Adrenal gland (tissue), 12 donors: ENCODE results near the gene MTHFD1L. TPM values are rescaled to one million over a fixed set of nuclear protein-coding genes. Genes with fewer than 3 reads are reported as not detected.

ENCODE experiments used
- DNase-seq, 7 donors: peaks; one replicate each; pipeline ENCODE4 v3.0.0-alpha.2; 2019 to 2020
- H3K27ac ChIP-seq, 5 donors: fragments of 200-600 bp; sonication (generic) in 4 of 5; 1 replicate in 3 of 5; 2 replicates in 2 of 5; pipeline versions ENCODE4 v1.5.1 to v1.8.0; 2016 to 2020; ENCODE audit warnings: mild to moderate bottlenecking in 1 of 5
- H3K27me3 ChIP-seq: fragments of 200-600 bp; 2 replicates; pipeline ENCODE4 v1.8.0; 2021
- H3K36me3 ChIP-seq, 2 donors: fragments of 200-600 bp; replicated peaks in 1 of 2; 1 replicate in 1 of 2; 2 replicates in 1 of 2; pipeline versions ENCODE4 v1.5.1 to v1.8.0; 2018 to 2022
- H3K4me1 ChIP-seq, 2 donors: fragments of 200-600 bp; replicated peaks in 1 of 2; 1 replicate in 1 of 2; 2 replicates in 1 of 2; pipeline versions ENCODE4 v1.5.1 to v1.8.0; 2018 to 2021
- H3K4me3 ChIP-seq, 4 donors: fragments of 200-600 bp; sonication (generic) in 3 of 4; one replicate each; pipeline ENCODE4 v1.5.1; 2016 to 2018
- H3K9me3 ChIP-seq, 3 donors: fragments of 200-600 bp; sonication (generic) in 1 of 3; replicated peaks in 1 of 3; 1 replicate in 2 of 3; 2 replicates in 1 of 3; pipeline versions ENCODE4 v1.5.1 to v1.8.0; 2016 to 2021
- CTCF ChIP-seq, 6 experiments: fragments of 450-650 bp in 4 of 6; fragments of 200-600 bp in 2 of 6; sonication (generic) in 1 of 6; IDR thresholded peaks; 1 replicate in 5 of 6; 2 replicates in 1 of 6; pipeline versions ENCODE4 v1.5.1 to v1.8.0; 2016 to 2021; ENCODE audit warnings: antibody characterized with exemption in 6 of 6, mild to moderate bottlenecking in 2 of 6, moderate library complexity in 1 of 6
- POLR2A ChIP-seq, 2 donors: fragments of 450-650 bp; IDR thresholded peaks; one replicate each; pipeline ENCODE4 v1.6.1; 2017; ENCODE audit warnings: antibody characterized with exemption in 2 of 2, mild to moderate bottlenecking in 2 of 2, moderate library complexity in 1 of 2
- whole genome bisulfite sequencing, 4 donors: extraction: QIAGEN DNeasy Blood & Tissue Kit in 2 of 4; methylation state at CpG; one replicate each; pipeline versions ENCODE4 v1.1.5 to v1.1.7; 2013 to 2017; 5-methylcytosine and 5-hydroxymethylcytosine counted together
- intact Hi-C, 2 donors: fragments of 100-400 bp; cut with DNase I; formaldehyde crosslinking; loops; one replicate each; pipeline versions ENCODE4 v1.14.1 to v1.15.0; 2022 to 2023
- polyA plus RNA-seq, 3 donors: library from polyadenylated mRNA; stranded (reverse); fragments of 200-250 nt in 2 of 3; fragments of 350-450 nt in 1 of 3; fragmentation: Illumina TruSeq in 1 of 3; extraction: RNeasy Lipid Tissue Mini Kit (QIAGEN cat#74804) in 1 of 3; gene quantifications; one replicate each; pipeline ENCODE4 v1.2.3, GENCODE V29; 2013 to 2014
- total RNA-seq, 9 donors: library from RNA; depleted of rRNA in 4 of 9; stranded (reverse); fragments of >200 nt in 4 of 9; fragments of 120-200 nt in 1 of 9; fragmentation: NEBNext Ultra II Directional in 1 of 9; extraction: Animal tissue kit (Norgen Biotek cat#: 25700) in 1 of 9; gene quantifications; one replicate each; pipeline versions ENCODE4 v1.1.0 to v1.2.4, GENCODE V29; 2013 to 2023
- donor health status: healthy with polysubstance abuse.
- donor health status: Bipolar disorder and iron deficiency.
- donor health status: DM: yes; HTN: yes; CAD: no.
- donor health status: DM: no; HTN: no; CAD: no.
- donor health status: DM: no; HTN: no; CAD: no.
- donor health status: DM: yes; HTN: yes; CAD: no.

The MTHFD1L gene
- total and polyA plus RNA-seq, 12 donors = 8.5 to 28.8 (median 18.1) TPM

- Histone ChIP-seq H3K4me1 (peaks cover 0 to 13% of the 10 kb centered on the region in 2 donors), H3K9me3 (no peaks in the 10 kb centered on the region), H3K36me3 (no peaks in the 10 kb centered on the region), H3K4me3 (no peak overlapping the region), H3K27me3 (no peaks in the 10 kb centered on the region), H3K27ac (no peak overlapping the region)
- intact Hi-C loops = loop anchor here in 1 of 2 donors (10.0 kb wide), 1 partner anchor 114 kb away; no protein-coding TSS in a partner anchor
- no peak for TF ChIP-seq CTCF (IDR thresholded peaks at IDR 0.05)
- TF ChIP-seq POLR2A (IDR thresholded peaks at IDR 0.05) = no peak
- WGBS, 4 donors = 71 to 90% (median 84%) methylated on average over 3 to 4 of the region's 4 CpGs
- DNase-seq = no peak
Measured at GRCh38 chr6:151008425-151008824, 142.9 kb downstream of the MTHFD1L start.

GRCh38 chr6:151009576-151009975, 144.1 kb downstream of the MTHFD1L start:
- no peak for DNase-seq
- Histone ChIP-seq H3K9me3 (no peaks in the 10 kb centered on the region), H3K27ac (no peak overlapping the region), H3K4me3 (no peak overlapping the region), H3K36me3 (no peaks in the 10 kb centered on the region), H3K4me1 (peaks cover 0 to 7% of the 10 kb centered on the region in 2 donors), H3K27me3 (no peaks in the 10 kb centered on the region)
- WGBS, 4 donors = 93 to 97% (median 96%) methylated on average over 12 of the region's 12 CpGs
- intact Hi-C loops = loop anchor here in 1 of 2 donors (10.0 kb wide), 1 partner anchor 115 kb away; no protein-coding TSS in a partner anchor
- no peak for TF ChIP-seq CTCF (IDR thresholded peaks at IDR 0.05)
- TF ChIP-seq POLR2A (IDR thresholded peaks at IDR 0.05) = no peak

- H3K36me3 ChIP-seq = no peaks in the 10 kb centered on the region
- DNase-seq = no peak
- 69 to 81% (median 78%) methylated on average over 5 of the region's 5 CpGs for WGBS, 4 donors
- TF ChIP-seq POLR2A (IDR thresholded peaks at IDR 0.05) (no peak), CTCF (IDR thresholded peaks at IDR 0.05) (no peak)
- H3K4me1 ChIP-seq = peaks cover 0 to 2% of the 10 kb centered on the region in 2 donors
- intact Hi-C loops = loop anchor here in 1 of 2 donors (5.0 to 10.0 kb wide), 3 partner anchors 115 to 327 kb away; no protein-coding TSS in a partner anchor
- H3K27ac ChIP-seq = no peak overlapping the region
- H3K27me3 ChIP-seq = no peaks in the 10 kb centered on the region
- H3K9me3 ChIP-seq = no peaks in the 10 kb centered on the region
- H3K4me3 ChIP-seq = no peak overlapping the region
Measured at GRCh38 chr6:151010071-151010470, 144.6 kb downstream of the MTHFD1L start.

- Histone ChIP-seq H3K36me3 (no peaks in the 10 kb centered on the region), H3K27me3 (no peaks in the 10 kb centered on the region), H3K27ac (no peak overlapping the region), H3K4me1 (no peaks in the 10 kb centered on the region), H3K4me3 (no peak overlapping the region), H3K9me3 (no peaks in the 10 kb centered on the region)
- whole genome bisulfite sequencing, 4 donors = 88 to 91% (median 91%) methylated on average over 7 of the region's 7 CpGs
- intact Hi-C loops = loop anchor here (2.0 to 10.0 kb wide), 4 partner anchors 118 to 325 kb away; no protein-coding TSS in a partner anchor
- DNase-seq = no peak
- TF ChIP-seq CTCF (IDR thresholded peaks at IDR 0.05) (no peak), POLR2A (IDR thresholded peaks at IDR 0.05) (no peak)
Measured at GRCh38 chr6:151012321-151013294, 147.1 kb downstream of the MTHFD1L start.
